LNCaP clone FGC (cell line): ENCODE data around the gene COPS9.

ENCODE experiments used
- DNase-seq: peaks from one replicate; pipeline ENCODE4 v3.0.0-alpha.2; 2011; ENCODE audit warnings: low read depth
- H3K4me3 ChIP-seq: 2 replicates; pipeline ENCODE4 v1.5.1; 2011; ENCODE audit warnings: mild to moderate bottlenecking, low read depth, low read length, control low read depth
- TF ChIP-seq, protein P1 (sequence below): IDR thresholded peaks from 2 replicates; pipeline ENCODE4 v1.5.1; 2012; ENCODE audit warnings: mild to moderate bottlenecking; ENCODE audit not compliant: control insufficient read depth, insufficient read depth; ENCODE audit errors: extremely low read depth

COPS9 gene

DNA sequence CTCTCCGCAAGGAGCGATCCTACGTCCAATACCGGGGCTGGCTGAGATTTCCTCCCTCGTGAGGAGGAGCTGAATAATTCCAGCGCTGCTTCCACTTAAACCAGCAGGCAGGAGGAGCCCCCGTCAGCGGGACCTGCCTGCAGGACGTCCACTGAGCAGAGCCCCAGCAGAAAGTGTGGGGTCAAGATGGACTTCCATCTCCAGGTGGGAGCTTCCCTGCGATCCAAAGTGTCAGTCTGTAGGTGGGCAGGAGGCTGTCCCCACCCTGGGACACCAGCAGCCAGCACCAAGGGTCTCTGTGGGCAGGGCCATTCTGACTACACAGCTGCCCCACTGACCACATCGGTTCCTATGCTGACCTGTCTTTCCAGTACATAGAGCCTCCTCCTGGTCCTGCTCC lies 4.8 kb upstream of the COPS9 start:
- H3K4me3 ChIP-seq, result no peak overlapping the region
- TF ChIP-seq, protein P1, sequence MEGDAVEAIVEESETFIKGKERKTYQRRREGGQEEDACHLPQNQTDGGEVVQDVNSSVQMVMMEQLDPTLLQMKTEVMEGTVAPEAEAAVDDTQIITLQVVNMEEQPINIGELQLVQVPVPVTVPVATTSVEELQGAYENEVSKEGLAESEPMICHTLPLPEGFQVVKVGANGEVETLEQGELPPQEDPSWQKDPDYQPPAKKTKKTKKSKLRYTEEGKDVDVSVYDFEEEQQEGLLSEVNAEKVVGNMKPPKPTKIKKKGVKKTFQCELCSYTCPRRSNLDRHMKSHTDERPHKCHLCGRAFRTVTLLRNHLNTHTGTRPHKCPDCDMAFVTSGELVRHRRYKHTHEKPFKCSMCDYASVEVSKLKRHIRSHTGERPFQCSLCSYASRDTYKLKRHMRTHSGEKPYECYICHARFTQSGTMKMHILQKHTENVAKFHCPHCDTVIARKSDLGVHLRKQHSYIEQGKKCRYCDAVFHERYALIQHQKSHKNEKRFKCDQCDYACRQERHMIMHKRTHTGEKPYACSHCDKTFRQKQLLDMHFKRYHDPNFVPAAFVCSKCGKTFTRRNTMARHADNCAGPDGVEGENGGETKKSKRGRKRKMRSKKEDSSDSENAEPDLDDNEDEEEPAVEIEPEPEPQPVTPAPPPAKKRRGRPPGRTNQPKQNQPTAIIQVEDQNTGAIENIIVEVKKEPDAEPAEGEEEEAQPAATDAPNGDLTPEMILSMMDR, result no peak
- DNase-seq, result no peak

DNA sequence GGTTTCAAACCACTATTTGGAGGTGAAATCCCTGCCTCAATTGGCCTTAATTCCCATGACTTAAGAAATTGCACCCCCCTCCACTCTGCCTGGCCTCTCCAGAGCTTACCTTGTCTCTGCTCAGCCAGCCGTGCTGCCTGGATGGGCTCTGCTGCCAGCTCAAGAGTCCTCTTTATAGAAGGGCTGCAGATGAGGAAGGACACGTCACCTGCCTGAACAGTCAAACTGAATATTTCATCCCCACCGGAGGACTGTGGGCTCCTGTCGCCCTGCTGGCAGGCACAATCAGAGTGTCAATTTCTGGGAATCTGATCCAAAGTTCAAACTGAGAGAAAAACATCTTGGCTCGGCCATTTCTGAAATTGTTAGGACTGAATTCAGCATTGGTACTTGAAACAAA lies 4.4 kb upstream of the COPS9 start, which contains the start of gene OTOS:
TSS of gene OTOS (minus strand) at position 148 of the 400 bp plus-strand sequence. CDS start 332 bp downstream, outside the sequence.
- TF ChIP-seq, protein P1, result no peak
- no peak within 1 kb of the TSS for H3K4me3 ChIP-seq
- no peak for DNase-seq

DNA sequence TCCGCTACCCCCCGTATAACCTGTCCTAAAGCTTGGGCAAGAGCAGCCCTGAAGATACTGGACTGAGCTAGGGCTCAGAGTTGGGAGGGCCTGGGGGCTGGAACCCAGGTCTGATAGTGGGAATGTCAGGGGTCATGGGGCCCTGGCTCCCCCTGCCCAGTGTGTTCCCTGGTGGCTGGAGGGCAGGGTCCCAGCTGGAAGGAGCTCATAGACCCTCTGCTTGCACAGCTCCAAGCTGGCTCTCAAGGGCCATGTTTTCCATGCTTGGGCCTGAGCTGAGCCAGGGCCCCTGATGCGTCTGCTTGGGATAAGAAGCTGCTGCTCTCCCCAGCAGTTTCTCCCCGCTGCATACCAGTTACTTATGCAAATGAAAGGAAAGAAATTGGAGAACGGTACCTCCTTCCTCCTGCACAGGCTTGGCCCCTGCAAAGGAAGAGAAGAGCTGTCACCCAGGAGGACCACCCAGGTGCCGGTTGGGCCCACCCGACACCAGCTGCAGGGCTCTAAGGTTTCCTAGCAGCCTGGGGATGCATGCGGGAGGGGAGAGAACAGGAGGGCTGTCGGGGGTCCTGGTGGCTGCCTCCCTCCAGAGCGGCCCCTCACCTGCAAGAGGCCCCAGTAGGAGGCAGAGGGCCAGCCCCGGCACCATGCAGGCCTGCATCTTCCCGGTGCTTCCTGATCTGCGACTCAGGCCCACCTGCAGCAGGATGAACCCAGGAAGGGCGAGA lies 3.7 kb upstream of the COPS9 start:
- TF ChIP-seq, protein P1, result no peak
- no peak overlapping the region for H3K4me3 ChIP-seq
- DNase-seq, result no peak

DNA sequence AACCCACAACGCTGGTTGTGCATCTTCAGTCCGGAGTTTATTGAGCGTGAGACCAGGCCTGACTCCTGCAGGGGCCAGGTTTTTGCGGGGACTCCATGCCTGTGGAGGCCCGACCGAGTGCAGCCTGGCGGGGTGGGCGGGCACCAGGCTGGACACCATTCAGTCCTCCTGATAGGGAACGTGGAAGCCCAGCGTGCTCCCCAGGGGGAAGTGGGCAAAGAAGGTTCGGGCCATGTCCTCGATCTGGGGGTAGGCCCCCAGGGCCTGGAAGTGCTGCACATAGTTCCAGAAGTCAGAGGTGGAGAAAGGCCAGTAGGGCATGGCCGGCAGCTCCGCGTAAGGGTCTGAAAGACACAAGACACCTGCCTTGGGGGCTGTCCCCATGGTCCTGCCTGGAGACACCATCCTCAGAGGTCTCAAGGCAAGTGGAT lies 2.9 kb upstream of the COPS9 start:
- DNase-seq, result no peak
- H3K4me3 ChIP-seq, result no peak overlapping the region
- TF ChIP-seq, protein P1, result no peak

DNA sequence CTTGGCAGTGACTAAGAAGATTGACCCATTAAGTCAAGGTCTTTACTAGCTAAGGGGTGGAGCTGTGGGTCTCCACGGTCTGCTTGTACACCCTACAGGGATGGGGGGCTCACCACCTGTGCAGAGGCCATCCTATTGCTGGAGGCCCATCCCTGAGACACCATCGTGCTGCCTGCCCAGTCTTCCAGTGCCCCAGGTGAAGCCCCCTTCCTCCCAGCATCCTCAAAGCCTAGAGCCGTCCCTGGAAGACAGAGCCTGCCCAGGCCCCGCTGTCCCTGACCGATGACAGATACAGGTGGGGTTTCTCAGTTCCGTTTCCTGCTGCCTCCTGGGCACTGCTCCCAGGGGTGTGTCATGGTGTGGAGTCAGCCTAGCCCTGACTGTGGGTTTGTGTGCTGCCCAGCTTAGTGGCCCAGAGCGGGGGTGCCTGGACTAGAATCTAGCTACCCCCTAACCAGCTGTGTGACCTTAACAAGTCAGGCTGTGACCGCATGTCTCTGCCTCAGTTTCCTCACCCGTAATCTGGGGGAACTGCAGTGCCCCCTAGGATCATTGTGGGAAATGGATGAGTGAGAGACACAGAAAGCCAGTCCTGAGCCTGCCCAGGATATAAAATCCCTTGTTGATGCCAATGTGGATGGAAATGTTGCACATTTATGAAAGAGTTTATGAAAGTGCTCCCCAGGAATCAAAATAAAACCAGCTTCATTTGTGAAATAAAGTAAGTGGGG lies 2.3 kb upstream of the COPS9 start:
- no peak overlapping the region for H3K4me3 ChIP-seq
- no peak for DNase-seq
- TF ChIP-seq, protein P1, result no peak

DNA sequence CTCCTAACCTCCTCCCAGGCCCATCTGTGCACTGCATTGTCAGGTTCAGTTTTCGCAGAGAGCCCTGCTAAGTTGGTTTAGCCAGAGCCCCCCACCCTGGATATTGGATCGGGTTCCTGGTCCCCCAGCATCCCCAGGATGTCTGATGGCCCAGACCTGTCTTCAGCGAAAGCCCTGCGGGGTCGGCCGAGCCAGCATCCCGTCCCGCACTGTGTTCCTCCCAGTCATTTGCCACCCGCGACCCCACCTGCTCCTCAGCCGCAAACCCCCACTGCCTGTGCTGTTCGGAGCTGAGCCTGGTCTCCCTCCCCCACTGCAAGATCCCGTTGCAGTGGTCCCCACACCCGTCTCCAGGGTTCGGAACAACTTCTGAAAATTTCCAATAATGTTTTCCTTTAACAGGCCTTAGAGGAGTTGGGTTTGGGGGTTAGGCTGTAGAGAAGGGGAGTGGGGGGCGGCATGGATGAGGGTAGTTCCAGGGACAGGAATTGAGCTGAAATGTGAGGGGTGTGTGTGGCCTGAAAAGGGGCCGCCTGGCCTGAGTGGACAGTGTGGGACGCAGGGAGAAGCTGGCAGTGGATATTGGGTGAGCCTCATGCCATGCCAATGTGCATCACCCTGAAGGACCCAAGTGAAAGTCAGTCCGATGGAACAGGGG lies 1.6 kb upstream of the COPS9 start:
- TF ChIP-seq, protein P1, result no peak
- DNase-seq, result no peak
- no peak overlapping the region for H3K4me3 ChIP-seq
